ENCODE data around the gene AGBL5.

DNA sequence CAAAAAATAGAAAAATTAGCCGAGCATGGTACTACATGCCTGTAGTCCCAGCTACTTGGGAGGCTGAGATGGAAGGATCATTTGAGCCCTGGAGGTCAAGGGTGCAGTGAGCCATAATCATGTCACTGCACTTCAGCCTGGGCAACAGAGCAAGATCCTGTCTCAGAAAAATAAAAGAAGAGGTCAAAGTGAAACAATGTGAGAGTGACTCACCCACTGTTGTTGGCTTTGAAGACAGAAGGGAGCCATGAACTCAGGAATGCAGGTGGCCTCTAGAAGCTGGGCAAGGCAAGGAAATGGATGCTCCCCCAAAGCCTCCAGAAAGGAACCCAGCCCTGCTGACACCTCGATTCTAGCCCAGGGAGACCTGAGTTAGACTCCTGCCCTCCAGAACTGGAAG lies 22.4 kb upstream of the AGBL5 start:
- TF ChIP-seq POLR2A (IDR thresholded peaks at IDR 0.05; ENCODE audit: low read length), result no peak
- TF ChIP-seq, protein P1, sequence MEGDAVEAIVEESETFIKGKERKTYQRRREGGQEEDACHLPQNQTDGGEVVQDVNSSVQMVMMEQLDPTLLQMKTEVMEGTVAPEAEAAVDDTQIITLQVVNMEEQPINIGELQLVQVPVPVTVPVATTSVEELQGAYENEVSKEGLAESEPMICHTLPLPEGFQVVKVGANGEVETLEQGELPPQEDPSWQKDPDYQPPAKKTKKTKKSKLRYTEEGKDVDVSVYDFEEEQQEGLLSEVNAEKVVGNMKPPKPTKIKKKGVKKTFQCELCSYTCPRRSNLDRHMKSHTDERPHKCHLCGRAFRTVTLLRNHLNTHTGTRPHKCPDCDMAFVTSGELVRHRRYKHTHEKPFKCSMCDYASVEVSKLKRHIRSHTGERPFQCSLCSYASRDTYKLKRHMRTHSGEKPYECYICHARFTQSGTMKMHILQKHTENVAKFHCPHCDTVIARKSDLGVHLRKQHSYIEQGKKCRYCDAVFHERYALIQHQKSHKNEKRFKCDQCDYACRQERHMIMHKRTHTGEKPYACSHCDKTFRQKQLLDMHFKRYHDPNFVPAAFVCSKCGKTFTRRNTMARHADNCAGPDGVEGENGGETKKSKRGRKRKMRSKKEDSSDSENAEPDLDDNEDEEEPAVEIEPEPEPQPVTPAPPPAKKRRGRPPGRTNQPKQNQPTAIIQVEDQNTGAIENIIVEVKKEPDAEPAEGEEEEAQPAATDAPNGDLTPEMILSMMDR (IDR thresholded peaks at IDR 0.05), result no peak
- TF ChIP-seq, protein P2, sequence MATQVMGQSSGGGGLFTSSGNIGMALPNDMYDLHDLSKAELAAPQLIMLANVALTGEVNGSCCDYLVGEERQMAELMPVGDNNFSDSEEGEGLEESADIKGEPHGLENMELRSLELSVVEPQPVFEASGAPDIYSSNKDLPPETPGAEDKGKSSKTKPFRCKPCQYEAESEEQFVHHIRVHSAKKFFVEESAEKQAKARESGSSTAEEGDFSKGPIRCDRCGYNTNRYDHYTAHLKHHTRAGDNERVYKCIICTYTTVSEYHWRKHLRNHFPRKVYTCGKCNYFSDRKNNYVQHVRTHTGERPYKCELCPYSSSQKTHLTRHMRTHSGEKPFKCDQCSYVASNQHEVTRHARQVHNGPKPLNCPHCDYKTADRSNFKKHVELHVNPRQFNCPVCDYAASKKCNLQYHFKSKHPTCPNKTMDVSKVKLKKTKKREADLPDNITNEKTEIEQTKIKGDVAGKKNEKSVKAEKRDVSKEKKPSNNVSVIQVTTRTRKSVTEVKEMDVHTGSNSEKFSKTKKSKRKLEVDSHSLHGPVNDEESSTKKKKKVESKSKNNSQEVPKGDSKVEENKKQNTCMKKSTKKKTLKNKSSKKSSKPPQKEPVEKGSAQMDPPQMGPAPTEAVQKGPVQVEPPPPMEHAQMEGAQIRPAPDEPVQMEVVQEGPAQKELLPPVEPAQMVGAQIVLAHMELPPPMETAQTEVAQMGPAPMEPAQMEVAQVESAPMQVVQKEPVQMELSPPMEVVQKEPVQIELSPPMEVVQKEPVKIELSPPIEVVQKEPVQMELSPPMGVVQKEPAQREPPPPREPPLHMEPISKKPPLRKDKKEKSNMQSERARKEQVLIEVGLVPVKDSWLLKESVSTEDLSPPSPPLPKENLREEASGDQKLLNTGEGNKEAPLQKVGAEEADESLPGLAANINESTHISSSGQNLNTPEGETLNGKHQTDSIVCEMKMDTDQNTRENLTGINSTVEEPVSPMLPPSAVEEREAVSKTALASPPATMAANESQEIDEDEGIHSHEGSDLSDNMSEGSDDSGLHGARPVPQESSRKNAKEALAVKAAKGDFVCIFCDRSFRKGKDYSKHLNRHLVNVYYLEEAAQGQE (IDR thresholded peaks at IDR 0.05), result no peak
- no peak for TF ChIP-seq EHMT2 (IDR thresholded peaks at IDR 0.05; ENCODE audit: low read depth)
- TF ChIP-seq MAFK (IDR thresholded peaks at IDR 0.05; ENCODE audit: partially characterized antibody), result no peak
- TF ChIP-seq HDAC2 (IDR thresholded peaks at IDR 0.05), result no peak
- no peak for TF ChIP-seq RCOR1 (IDR thresholded peaks at IDR 0.05; ENCODE audit: low read depth, low read length)
- TF ChIP-seq, protein P3, sequence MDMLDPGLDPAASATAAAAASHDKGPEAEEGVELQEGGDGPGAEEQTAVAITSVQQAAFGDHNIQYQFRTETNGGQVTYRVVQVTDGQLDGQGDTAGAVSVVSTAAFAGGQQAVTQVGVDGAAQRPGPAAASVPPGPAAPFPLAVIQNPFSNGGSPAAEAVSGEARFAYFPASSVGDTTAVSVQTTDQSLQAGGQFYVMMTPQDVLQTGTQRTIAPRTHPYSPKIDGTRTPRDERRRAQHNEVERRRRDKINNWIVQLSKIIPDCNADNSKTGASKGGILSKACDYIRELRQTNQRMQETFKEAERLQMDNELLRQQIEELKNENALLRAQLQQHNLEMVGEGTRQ (IDR thresholded peaks at IDR 0.05), result no peak
- TF ChIP-seq, protein P4, sequence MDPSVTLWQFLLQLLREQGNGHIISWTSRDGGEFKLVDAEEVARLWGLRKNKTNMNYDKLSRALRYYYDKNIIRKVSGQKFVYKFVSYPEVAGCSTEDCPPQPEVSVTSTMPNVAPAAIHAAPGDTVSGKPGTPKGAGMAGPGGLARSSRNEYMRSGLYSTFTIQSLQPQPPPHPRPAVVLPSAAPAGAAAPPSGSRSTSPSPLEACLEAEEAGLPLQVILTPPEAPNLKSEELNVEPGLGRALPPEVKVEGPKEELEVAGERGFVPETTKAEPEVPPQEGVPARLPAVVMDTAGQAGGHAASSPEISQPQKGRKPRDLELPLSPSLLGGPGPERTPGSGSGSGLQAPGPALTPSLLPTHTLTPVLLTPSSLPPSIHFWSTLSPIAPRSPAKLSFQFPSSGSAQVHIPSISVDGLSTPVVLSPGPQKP (IDR thresholded peaks at IDR 0.05; ENCODE audit: low read depth, low read length), result no peak
- TF ChIP-seq, protein P5, sequence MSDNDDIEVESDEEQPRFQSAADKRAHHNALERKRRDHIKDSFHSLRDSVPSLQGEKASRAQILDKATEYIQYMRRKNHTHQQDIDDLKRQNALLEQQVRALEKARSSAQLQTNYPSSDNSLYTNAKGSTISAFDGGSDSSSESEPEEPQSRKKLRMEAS (IDR thresholded peaks at IDR 0.05), result no peak
